OCI-M2 (cell line): ENCODE measurements around the gene BLVRB.

ENCODE experiments used
- DNase-seq: peaks from one replicate; lab custom pipeline; 2025; ENCODE audit not compliant: unreplicated experiment; lab: John Stamatoyannopoulos, UW

BLVRB gene

GRCh38 chr19:40424637-40425449 is 40.7 kb downstream of the BLVRB start:
- no peak for DNase-seq

GRCh38 chr19:40423938-40424337 is 41.6 kb downstream of the BLVRB start:
- DNase-seq, result no peak

- no peak for DNase-seq
Observed at GRCh38 chr19:40422748-40423566, 42.6 kb downstream of the BLVRB start.

GRCh38 chr19:40421993-40422747 is 43.4 kb downstream of the BLVRB start:
- no peak for DNase-seq

- DNase-seq, result peak; percentile 94
Observed at GRCh38 chr19:40420766-40421765, 44.5 kb downstream of the BLVRB start.

GRCh38 chr19:40420451-40420765 is 45.1 kb downstream of the BLVRB start:
- DNase-seq, result no peak

- no peak for DNase-seq
Observed at GRCh38 chr19:40419780-40420179, 45.8 kb downstream of the BLVRB start.

- no peak for DNase-seq
Observed at GRCh38 chr19:40419066-40419612, 46.4 kb downstream of the BLVRB start.

GRCh38 chr19:40418040-40418439 is 47.5 kb downstream of the BLVRB start:
- DNase-seq, result no peak

- DNase-seq, result no peak
Observed at GRCh38 chr19:40417643-40417981, 47.9 kb downstream of the BLVRB start.

- DNase-seq, result no peak
Observed at GRCh38 chr19:40416918-40417642, 48.5 kb downstream of the BLVRB start.

GRCh38 chr19:40415768-40416167 is 49.8 kb downstream of the BLVRB start:
- DNase-seq, result no peak

- no peak for DNase-seq
Observed at GRCh38 chr19:40414542-40415535, 50.7 kb downstream of the BLVRB start.

GRCh38 chr19:40413291-40413845 is 52.2 kb downstream of the BLVRB start, which contains the start of gene PRX:
Gene PRX, minus strand, starts transcription at chr19:40413378. Its CDS starts 5,446 bp downstream, at chr19:40407932.
- no peak for DNase-seq

- DNase-seq, result no peak
Observed at GRCh38 chr19:40412866-40413265, 52.7 kb downstream of the BLVRB start.

GRCh38 chr19:40411958-40412499 is 53.5 kb downstream of the BLVRB start:
- DNase-seq, result no peak

GRCh38 chr19:40411125-40411842 is 54.3 kb downstream of the BLVRB start:
- no peak for DNase-seq
